ENCODE results near the gene COA7. TPM values are rescaled to one million over a fixed set of nuclear protein-coding genes. Genes with fewer than 3 reads are reported as not detected.
"Not testable (repeated sequence)": the region's sequence is repeated elsewhere in the genome, so short reads cannot be mapped to it uniquely, and the experiment has no call there.

Gene COA7
- total and polyA plus RNA-seq, 4 donors: 4.7 to 14.1 (median 8.7) TPM

DNA sequence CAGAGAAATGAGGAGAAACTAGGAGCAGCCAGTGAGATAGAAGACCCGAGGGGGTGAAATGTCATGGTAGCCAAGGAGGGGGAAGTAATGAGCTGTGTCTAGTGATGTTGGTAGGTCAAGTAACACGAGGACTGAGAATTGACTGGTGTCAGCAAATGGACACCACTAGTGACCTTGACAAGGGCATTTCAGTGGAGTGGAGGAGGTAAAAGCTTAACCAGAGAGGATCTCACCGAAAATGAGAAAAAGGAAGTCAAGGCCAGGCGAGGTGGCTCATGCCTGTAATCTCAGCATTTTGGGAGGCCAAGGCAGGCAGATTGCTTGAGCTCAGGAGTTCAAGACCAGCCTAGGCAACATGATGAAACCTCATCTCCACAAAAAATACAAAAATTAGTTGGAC lies 25.1 kb upstream of the COA7 start:
- no peak for TF ChIP-seq RXRA (IDR thresholded peaks at IDR 0.05)
- TF ChIP-seq ATF3 (IDR thresholded peaks at IDR 0.05): no peak
- no peak overlapping the region for H3K4me3 ChIP-seq (ENCODE audit: low read depth in 1 of 3, low read length in 3 of 3)
- H3K36me3 ChIP-seq (ENCODE audit: control insufficient read depth in 4 of 4, insufficient read depth in 3 of 4, low read depth in 1 of 4, low read length in 3 of 4): no peaks in the 10 kb centered on the region
- no peaks in the 10 kb centered on the region for H3K27me3 ChIP-seq (ENCODE audit: control insufficient read depth in 4 of 4, insufficient read depth in 4 of 4, low read length in 3 of 4)
- no peak overlapping the region for H3K9ac ChIP-seq (ENCODE audit: low read depth in 1 of 2, low read length in 2 of 2)
- 83% methylated on average over 4 of the region's 4 CpGs for WGBS
- no peak for DNase-seq (ENCODE audit: low spot score)
- peaks cover 0 to 17% (median 11%) of the 10 kb centered on the region in 4 donors for H3K4me1 ChIP-seq (ENCODE audit: control insufficient read depth in 4 of 4, insufficient read depth in 4 of 4, low read length in 3 of 4)
- no peak overlapping the region for H3K27ac ChIP-seq (ENCODE audit: low read depth in 1 of 2, low read length in 2 of 2)
- H3K9me3 ChIP-seq (ENCODE audit: control insufficient read depth in 4 of 4, low read length in 3 of 4): no peaks in the 10 kb centered on the region

- H3K9me3 ChIP-seq (ENCODE audit: control insufficient read depth in 4 of 4, low read length in 3 of 4); H3K4me1 ChIP-seq (ENCODE audit: control insufficient read depth in 4 of 4, insufficient read depth in 4 of 4, low read length in 3 of 4); H3K4me3 ChIP-seq (ENCODE audit: low read depth in 1 of 3, low read length in 3 of 3); H3K27ac ChIP-seq (ENCODE audit: low read depth in 1 of 2, low read length in 2 of 2); H3K9ac ChIP-seq (ENCODE audit: low read depth in 1 of 2, low read length in 2 of 2); DNase-seq (ENCODE audit: low spot score); H3K36me3 ChIP-seq (ENCODE audit: control insufficient read depth in 4 of 4, insufficient read depth in 3 of 4, low read depth in 1 of 4, low read length in 3 of 4); H3K27me3 ChIP-seq (ENCODE audit: control insufficient read depth in 4 of 4, insufficient read depth in 4 of 4, low read length in 3 of 4): not testable (repeated sequence)
- 96% methylated on average over 6 of the region's 6 CpGs for WGBS
Observed at GRCh38 chr1:52715296-52715695, 17.1 kb upstream of the COA7 start.

- Histone ChIP-seq H3K27me3 (ENCODE audit: control insufficient read depth in 4 of 4, insufficient read depth in 4 of 4, low read length in 3 of 4) (no peaks in the 10 kb centered on the region), H3K4me3 (ENCODE audit: low read depth in 1 of 3, low read length in 3 of 3) (no peak overlapping the region), H3K36me3 (ENCODE audit: control insufficient read depth in 4 of 4, insufficient read depth in 3 of 4, low read depth in 1 of 4, low read length in 3 of 4) (no peaks in the 10 kb centered on the region), H3K9ac (ENCODE audit: low read depth in 1 of 2, low read length in 2 of 2) (no peak overlapping the region), H3K27ac (ENCODE audit: low read depth in 1 of 2, low read length in 2 of 2) (no peak overlapping the region), H3K9me3 (ENCODE audit: control insufficient read depth in 4 of 4, low read length in 3 of 4) (no peaks in the 10 kb centered on the region), H3K4me1 (ENCODE audit: control insufficient read depth in 4 of 4, insufficient read depth in 4 of 4, low read length in 3 of 4) (peaks cover 0 to 2% (median under 1%) of the 10 kb centered on the region in 4 donors)
- TF ChIP-seq FOXA2 (IDR thresholded peaks at IDR 0.05) (no peak), SP1 (IDR thresholded peaks at IDR 0.05) (no peak), TAF1 (conservative IDR thresholded peaks at IDR 0.05) (no peak), RXRA (IDR thresholded peaks at IDR 0.05) (no peak), REST (IDR thresholded peaks at IDR 0.05) (no peak), GABPA (IDR thresholded peaks at IDR 0.05 in 1 of 2, conservative IDR thresholded peaks at IDR 0.05 in 1 of 2) (no peak), JUND (IDR thresholded peaks at IDR 0.05) (no peak), HNF4A (conservative IDR thresholded peaks at IDR 0.05) (no peak)
- WGBS: 98% methylated on average over 4 of the region's 4 CpGs
- DNase-seq (ENCODE audit: low spot score): no peak
Observed at GRCh38 chr1:52713590-52713989, 15.4 kb upstream of the COA7 start.

DNA sequence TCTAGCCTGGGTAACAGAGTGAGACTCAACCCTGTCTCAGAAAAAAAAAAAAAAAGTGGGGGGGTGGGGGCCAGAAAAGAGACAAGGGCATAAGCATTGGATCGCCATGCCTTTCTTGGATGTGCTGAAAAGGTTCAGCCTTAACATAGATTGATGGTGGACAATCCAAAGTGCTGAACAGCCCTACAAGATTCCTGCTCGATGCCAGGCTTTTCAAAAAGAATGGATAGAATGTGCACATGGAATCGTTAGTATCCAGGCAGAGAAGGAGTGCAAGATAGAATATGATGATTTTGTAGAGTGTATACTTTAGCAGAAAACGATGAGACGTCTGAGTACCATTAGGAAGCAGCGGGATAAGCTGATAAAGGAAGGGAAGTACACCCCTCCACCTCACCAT lies 10.9 kb upstream of the COA7 start:
- no peak overlapping the region for H3K9ac ChIP-seq (ENCODE audit: low read depth in 1 of 2, low read length in 2 of 2)
- H3K9me3 ChIP-seq (ENCODE audit: control insufficient read depth in 4 of 4, low read length in 3 of 4): no peaks in the 10 kb centered on the region
- no peak for DNase-seq (ENCODE audit: low spot score)
- H3K4me1 ChIP-seq (ENCODE audit: control insufficient read depth in 4 of 4, insufficient read depth in 4 of 4, low read length in 3 of 4): peaks cover 0 to 8% (median 2%) of the 10 kb centered on the region in 4 donors
- no peaks in the 10 kb centered on the region for H3K27me3 ChIP-seq (ENCODE audit: control insufficient read depth in 4 of 4, insufficient read depth in 4 of 4, low read length in 3 of 4)
- 71% methylated on average over 6 of the region's 6 CpGs for WGBS
- no peaks in the 10 kb centered on the region for H3K36me3 ChIP-seq (ENCODE audit: control insufficient read depth in 4 of 4, insufficient read depth in 3 of 4, low read depth in 1 of 4, low read length in 3 of 4)
- H3K4me3 ChIP-seq (ENCODE audit: low read depth in 1 of 3, low read length in 3 of 3): no peak overlapping the region
- no peak overlapping the region for H3K27ac ChIP-seq (ENCODE audit: low read depth in 1 of 2, low read length in 2 of 2)
- TF ChIP-seq MAX (IDR thresholded peaks at IDR 0.05): no peak
- TF ChIP-seq, protein P1, sequence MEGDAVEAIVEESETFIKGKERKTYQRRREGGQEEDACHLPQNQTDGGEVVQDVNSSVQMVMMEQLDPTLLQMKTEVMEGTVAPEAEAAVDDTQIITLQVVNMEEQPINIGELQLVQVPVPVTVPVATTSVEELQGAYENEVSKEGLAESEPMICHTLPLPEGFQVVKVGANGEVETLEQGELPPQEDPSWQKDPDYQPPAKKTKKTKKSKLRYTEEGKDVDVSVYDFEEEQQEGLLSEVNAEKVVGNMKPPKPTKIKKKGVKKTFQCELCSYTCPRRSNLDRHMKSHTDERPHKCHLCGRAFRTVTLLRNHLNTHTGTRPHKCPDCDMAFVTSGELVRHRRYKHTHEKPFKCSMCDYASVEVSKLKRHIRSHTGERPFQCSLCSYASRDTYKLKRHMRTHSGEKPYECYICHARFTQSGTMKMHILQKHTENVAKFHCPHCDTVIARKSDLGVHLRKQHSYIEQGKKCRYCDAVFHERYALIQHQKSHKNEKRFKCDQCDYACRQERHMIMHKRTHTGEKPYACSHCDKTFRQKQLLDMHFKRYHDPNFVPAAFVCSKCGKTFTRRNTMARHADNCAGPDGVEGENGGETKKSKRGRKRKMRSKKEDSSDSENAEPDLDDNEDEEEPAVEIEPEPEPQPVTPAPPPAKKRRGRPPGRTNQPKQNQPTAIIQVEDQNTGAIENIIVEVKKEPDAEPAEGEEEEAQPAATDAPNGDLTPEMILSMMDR (IDR thresholded peaks at IDR 0.05; ENCODE audit: low read depth, low read length, missing input control): no peak
- TF ChIP-seq GABPA (IDR thresholded peaks at IDR 0.05 in 1 of 2, conservative IDR thresholded peaks at IDR 0.05 in 1 of 2): no peak
- TF ChIP-seq SP1 (IDR thresholded peaks at IDR 0.05): no peak
- TF ChIP-seq NR2F2 (IDR thresholded peaks at IDR 0.05): no peak
- no peak for TF ChIP-seq HNF4G (IDR thresholded peaks at IDR 0.05)
- TF ChIP-seq HNF4A (conservative IDR thresholded peaks at IDR 0.05): no peak
- no peak for TF ChIP-seq RAD21 (IDR thresholded peaks at IDR 0.05)
- TF ChIP-seq JUND (IDR thresholded peaks at IDR 0.05): no peak
- no peak for TF ChIP-seq YY1 (IDR thresholded peaks at IDR 0.05)
- no peak for TF ChIP-seq REST (IDR thresholded peaks at IDR 0.05)
